Measurements from ENCODE around the gene SERPINE2.

The SERPINE2 gene

GRCh38 chr2:224046752-224047151 is 7.7 kb upstream of the SERPINE2 start:
- DNase-seq (ENCODE audit: low read depth in 2 of 2, low spot score in 1 of 2): no peak

DNA sequence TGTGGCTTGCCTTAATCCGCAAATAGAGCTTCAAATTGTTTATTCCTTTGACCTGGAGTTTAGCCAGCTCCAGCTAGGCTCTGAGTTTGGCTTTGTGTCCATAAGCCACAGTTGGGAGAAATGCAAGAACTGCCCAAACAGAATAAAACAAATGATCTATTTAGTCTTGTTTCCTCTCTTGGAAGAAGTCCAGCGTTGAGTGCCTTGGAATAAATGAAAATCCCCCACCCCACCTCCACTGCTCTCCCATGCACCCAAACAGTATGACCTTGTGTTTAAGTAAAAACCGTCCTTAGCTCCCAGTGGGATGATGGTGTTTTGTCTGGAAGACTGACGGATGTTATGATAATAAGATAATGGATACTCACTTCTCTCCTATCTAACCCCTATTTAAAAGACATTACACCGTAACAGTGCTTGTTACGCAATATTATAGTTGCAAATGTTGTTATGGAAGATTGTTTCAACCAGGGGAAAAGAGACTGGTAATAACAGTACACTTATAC is 3.2 kb upstream of the SERPINE2 start:
- no peak for DNase-seq (ENCODE audit: low read depth in 2 of 2, low spot score in 1 of 2)

DNA sequence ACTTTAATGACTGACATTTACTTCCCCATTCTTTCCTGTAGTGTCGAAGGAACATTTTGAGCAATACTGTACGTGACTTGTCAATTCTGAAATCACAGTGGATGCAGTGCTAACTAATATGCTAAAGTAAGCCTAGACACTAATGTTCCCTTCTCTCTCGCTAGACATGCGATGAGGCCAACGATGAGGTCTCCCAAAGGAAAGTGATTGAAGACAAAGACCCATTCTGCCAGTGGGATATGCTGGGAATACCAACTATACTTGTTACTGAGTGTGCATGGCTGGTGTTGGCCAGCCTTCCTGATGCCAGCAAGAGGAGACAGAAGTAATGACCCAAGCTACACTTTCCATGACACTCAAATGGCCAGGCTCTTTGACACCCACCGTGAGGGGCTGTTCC is 2.5 kb upstream of the SERPINE2 start:
- no peak for DNase-seq (ENCODE audit: low read depth in 2 of 2, low spot score in 1 of 2)

GRCh38 chr2:224040753-224041152 is 1.7 kb upstream of the SERPINE2 start:
- DNase-seq (ENCODE audit: low read depth in 2 of 2, low spot score in 1 of 2): no peak

GRCh38 chr2:224039770-224040440 is 819 bp upstream of the SERPINE2 start:
- DNase-seq (ENCODE audit: low read depth in 2 of 2, low spot score in 1 of 2): no peak

GRCh38 chr2:224038830-224039079 is 331 bp downstream of the SERPINE2 start:
- no peak for DNase-seq (ENCODE audit: low read depth in 2 of 2, low spot score in 1 of 2)

DNA sequence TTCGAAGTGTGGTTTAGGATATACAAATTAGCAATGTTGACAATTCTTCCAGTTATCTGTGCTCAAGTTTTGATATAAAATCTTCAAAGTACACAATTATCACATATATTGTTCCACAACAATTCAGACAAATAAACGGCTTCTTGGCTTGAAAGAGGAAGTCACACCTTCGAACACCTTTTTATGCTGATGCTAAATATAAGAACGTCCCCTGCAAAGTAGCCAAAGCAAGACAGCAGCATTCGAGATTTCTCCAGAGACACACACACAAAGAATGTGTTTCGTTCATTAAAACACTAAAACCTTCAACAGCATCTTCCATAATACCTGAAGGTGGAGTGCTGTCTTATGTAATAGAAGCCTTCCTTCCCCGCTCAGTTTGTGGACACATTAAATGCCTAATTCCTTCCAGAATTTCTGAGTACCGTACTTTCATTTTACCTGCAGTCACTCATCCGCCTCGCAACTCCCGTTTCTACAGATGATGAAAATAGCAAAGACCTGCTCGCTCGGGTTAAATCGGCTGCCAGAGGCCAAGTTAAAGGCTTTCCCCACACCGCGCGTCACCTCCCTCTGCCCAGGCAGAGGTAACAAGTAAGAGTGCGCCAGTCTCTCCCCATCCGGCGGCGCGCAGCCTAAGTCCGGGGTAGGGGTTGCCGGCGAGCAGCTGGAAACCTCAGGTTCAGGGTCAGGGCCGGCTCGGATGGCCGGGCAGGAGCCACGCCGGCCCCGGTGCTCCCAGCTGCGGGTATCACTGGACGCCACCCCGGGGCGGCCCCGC is 847 bp downstream of the SERPINE2 start:
- peak in 1 of 2 donors; percentile 12 for DNase-seq (ENCODE audit: low read depth in 2 of 2, low spot score in 1 of 2)

DNA sequence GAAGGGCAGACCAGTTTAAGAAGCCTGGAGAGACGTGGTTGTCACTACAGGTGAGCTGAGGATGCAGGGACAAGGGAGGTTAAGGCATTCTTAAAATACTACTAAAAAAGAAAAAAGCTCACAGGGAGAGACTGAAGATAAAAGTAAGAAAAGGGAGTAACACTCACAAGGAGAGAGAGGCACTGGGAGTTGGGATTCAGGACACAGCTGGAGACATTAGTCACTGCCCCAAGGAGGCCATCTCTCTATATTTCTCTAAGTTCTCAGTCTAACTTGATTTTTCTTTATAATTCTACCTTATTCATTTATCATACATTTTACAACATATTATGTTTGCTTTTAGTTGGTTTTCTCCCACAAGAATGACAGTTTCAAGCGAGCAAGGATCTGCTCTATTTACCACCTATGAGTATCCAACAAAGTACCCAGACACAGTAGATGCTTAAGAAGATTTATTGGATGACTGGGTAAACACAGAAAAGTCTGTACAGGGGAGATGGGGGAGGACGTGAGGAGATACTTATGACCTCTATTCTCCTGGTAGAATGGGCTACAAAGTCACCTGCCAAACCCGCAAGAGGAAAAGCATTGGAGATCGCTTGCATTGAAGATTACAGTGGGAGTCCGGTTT is 2.2 kb downstream of the SERPINE2 start:
- no peak for DNase-seq (ENCODE audit: low read depth in 2 of 2, low spot score in 1 of 2)

DNA sequence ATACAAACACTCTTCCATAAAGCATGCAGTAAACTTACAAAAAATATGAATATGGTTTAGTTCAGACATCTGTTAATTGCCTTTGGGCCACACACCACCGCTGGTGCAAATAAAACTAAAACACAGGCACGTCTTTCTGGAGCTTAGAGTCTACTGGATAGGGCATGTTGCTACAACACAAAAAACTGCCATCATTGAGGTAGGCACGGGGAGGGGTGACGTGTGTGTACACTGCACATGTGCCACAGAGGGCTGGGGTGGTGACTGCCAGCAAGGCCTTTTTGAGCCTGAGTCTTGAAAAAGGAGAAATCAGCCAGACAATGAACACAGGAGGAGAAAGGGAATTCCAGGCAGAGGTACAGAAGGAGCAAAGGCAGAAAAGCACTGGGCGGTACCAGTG is 5.1 kb downstream of the SERPINE2 start:
- no peak for DNase-seq (ENCODE audit: low read depth in 2 of 2, low spot score in 1 of 2)

GRCh38 chr2:224033601-224034000 is 5.5 kb downstream of the SERPINE2 start:
- no peak for DNase-seq (ENCODE audit: low read depth in 2 of 2, low spot score in 1 of 2)

DNA sequence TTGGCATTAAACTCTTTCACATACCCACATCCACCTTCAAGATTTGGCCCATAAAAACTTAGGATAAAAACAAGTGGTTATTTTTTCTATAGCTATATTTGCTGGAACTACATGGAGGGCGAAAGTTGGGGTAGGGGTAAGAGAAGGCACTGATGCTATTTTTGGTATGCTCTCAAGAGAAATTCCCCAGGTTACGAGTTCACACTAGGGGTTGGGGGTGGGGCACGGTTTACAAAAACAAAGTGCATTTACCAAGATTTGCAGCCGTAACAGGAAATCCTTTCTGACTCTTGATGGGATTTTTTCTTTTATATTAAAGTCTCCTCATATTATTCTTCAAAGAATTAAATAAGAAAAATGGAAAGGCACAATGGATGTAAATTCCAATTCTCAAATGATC is 6.8 kb downstream of the SERPINE2 start:
- no peak for DNase-seq (ENCODE audit: low read depth in 2 of 2, low spot score in 1 of 2)

DNA sequence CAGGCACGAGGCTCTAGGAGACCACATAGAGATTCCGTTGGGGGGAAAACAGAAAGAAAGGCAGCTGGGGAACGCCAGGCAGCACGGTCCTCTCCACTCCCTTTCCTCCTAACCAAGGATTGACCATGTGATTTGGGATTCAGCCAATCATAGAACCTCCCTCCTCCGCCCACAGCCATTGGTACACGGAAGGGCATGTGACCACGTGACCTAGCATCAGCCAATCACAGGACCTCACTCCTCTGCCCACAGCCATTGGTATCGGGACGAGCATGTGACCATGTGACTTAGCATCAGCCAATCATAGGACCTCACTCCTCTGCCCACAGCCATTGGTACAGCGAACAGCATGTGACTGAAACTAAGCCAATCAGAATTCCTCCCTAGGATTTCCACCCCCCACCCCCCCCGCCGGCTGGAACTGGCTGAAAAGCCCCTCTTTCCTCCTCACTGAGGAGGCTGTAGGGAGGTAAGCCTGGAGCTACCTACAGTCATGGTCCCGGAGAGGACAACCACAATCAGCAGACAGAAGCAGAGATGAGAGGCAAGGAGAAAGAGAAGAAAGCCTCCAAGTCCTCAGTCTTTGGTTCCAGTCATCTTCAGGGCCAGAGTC is 7.6 kb downstream of the SERPINE2 start:
- no peak for DNase-seq (ENCODE audit: low read depth in 2 of 2, low spot score in 1 of 2)

DNA sequence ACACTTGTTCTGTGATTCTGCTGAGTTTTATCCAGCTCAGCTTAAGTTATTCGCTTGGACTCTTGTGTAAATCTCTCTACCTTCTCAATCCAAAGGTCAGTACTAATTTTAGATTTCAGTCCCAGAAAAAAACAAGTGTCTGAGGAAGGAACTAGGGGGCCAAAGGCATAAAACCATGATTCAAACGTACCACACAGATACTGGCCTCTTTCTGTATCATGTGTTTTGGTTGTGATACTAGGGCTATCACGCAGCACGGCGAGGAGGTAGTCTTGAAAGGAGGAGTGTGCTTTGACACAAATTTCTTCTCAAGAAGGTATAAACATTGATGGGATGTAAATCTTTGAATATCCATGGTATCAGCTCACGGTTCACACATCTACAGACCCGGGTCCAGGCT is 8.3 kb downstream of the SERPINE2 start:
- no peak for DNase-seq (ENCODE audit: low read depth in 2 of 2, low spot score in 1 of 2)

GRCh38 chr2:224029876-224030275 is 9.2 kb downstream of the SERPINE2 start:
- DNase-seq (ENCODE audit: low read depth in 2 of 2, low spot score in 1 of 2): no peak

DNA sequence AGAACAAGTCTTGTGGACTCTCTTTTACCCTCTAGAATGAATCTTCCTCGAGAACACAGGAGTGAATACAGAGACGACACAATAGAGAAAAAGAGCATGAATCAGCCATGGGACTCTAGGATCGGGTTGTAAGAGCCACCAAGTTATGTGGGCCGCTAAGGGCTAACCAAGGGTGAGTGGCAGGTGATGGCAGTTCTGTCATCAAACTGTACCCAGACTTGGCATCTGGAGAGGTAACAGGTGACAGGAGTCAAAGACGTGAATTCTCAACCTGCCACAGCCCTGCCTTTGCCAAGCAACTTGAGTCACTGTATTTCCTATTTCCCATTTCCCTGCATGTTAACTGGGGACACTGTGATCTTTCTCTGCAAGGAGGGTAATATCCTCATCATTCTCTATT is 11.2 kb downstream of the SERPINE2 start:
- no peak for DNase-seq (ENCODE audit: low read depth in 2 of 2, low spot score in 1 of 2)

DNA sequence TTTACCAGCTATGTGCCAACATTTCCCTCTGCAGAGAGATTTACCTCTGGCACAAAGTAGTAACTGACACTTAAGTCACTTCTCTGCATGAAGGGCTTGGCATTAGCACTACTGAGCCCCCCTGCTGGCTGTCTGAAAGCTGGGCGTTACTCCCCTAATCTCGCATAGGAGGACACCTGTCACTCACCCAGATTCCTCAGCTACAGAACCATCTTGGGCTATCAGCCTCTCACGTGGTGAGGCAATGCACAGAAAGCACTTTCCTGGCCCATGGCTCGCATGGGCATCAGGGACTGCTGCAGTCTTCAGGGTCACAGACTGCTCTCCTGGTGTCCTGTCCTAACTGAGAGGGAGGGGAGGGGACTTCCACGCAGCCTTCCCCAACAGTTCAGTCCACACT is 12.0 kb downstream of the SERPINE2 start:
- DNase-seq (ENCODE audit: low read depth in 2 of 2, low spot score in 1 of 2): no peak

DNA sequence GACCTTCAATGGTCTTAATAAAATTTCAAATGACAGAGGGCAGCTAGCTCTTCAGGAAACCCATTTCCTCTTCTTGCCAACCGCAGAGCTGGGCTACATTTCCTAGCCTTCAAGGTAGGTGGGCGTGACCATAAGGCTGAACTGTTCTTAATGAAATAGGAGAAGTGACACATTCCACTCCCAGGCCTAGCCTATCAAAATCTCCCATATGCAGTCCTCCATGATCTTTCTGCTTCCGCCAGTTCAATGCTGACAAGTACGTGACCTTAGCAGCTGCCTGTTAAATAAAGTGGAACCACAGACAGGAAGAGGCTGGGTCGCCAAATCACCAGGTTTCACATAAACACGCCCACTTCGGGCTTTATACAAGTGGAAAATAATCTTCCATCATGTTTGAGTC is 13.2 kb downstream of the SERPINE2 start:
- DNase-seq (ENCODE audit: low read depth in 2 of 2, low spot score in 1 of 2): peak; percentile 35 to 40

GRCh38 chr2:224024270-224024669 is 14.8 kb downstream of the SERPINE2 start:
- DNase-seq (ENCODE audit: low read depth in 2 of 2, low spot score in 1 of 2): no peak

- DNase-seq (ENCODE audit: low read depth in 2 of 2, low spot score in 1 of 2): no peak
Measured at GRCh38 chr2:224023188-224023587, 15.9 kb downstream of the SERPINE2 start.

- DNase-seq (ENCODE audit: low read depth in 2 of 2, low spot score in 1 of 2): no peak
Measured at GRCh38 chr2:224022486-224022885, 16.6 kb downstream of the SERPINE2 start.

DNA sequence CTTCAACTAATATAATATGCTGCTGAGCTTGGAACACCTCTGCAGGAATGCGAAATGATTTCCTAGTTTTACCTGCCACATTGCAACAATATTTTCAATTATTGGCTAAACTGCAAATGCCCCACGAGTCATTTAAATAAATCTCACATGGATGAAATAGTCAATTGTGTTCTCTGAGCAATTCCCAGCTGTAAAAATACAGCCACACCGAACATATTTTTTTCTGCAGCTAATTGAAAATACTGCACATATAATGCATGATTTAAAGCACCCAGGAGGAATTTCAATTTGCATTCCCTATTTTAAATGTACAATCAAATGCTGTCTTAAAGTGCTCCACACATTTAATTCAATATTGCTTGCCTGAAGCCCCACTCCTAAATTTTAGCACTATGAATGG is 18.6 kb downstream of the SERPINE2 start:
- DNase-seq (ENCODE audit: low read depth in 2 of 2, low spot score in 1 of 2): no peak

DNA sequence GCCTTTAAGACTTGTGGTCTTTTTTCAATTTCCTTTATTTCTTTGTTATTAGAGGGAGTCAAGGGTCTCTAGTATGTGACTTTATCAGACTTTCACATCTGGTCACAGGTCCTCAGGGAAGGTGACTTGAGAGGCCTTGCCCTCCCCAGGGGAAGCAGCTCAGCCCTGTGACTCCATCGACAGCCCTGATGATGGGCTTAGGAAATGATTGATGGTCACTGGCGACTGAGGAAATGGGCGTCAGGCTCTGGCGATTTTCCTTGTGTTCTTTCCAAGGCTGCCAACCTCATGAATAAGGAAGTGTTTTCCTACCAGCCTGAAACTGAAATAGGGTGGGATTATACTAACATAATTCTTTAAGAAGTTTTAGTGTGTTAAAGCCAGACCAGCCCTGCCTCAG is 21.1 kb downstream of the SERPINE2 start:
- DNase-seq (ENCODE audit: low read depth in 2 of 2, low spot score in 1 of 2): no peak

Data from stimulated activated CD8-positive, alpha-beta memory T cell treated with anti-CD3 and anti-CD28 coated beads, Interleukin-4, amount 100 ng/mL, for 4 hours (primary cell).